Right lobe of liver (tissue), 4 donors: Measurements from ENCODE around the gene RTKN2.

Experiments used
- POLR2A ChIP-seq: fragments of 450-650 bp; IDR thresholded peaks from one replicate; pipeline ENCODE4 v1.6.1; 2017; ENCODE audit warnings: antibody characterized with exemption, mild to moderate bottlenecking
- TF ChIP-seq, protein P1 (sequence below), 4 donors: fragments of 200-600 bp in 3 of 4; fragments of 450-650 bp in 1 of 4; IDR thresholded peaks; one replicate each; pipeline versions ENCODE4 v1.5.1 to v1.8.0; 2016 to 2022; ENCODE audit warnings: antibody characterized with exemption in 4 of 4, mild to moderate bottlenecking in 2 of 4
- donor health status: DM: no; HTN: no; CAD: no.
- donor health status: DM: no; HTN: no; CAD: no.
- donor health status: DM: no; HTN: yes; CAD: no.

DNA sequence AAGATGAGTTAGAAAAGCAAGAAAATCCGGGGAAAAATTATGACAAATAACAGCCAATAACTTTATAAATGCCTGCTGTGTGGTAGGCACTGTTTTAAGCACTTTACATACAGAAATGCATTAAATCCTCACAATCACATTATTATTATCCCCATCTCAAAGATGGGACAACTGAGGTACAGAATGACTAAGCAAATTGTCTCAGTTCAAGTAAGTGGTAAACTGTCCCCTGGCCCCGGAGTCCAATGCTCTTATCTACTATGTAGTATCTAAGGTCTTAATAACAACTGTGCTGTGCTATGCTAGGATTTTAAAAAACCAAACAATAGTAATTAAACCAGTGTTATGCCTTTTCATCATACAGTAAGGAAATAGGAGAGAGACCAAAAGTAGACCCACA is 105.6 kb downstream of the RTKN2 start:
- TF ChIP-seq POLR2A, result no peak
- TF ChIP-seq, protein P1, sequence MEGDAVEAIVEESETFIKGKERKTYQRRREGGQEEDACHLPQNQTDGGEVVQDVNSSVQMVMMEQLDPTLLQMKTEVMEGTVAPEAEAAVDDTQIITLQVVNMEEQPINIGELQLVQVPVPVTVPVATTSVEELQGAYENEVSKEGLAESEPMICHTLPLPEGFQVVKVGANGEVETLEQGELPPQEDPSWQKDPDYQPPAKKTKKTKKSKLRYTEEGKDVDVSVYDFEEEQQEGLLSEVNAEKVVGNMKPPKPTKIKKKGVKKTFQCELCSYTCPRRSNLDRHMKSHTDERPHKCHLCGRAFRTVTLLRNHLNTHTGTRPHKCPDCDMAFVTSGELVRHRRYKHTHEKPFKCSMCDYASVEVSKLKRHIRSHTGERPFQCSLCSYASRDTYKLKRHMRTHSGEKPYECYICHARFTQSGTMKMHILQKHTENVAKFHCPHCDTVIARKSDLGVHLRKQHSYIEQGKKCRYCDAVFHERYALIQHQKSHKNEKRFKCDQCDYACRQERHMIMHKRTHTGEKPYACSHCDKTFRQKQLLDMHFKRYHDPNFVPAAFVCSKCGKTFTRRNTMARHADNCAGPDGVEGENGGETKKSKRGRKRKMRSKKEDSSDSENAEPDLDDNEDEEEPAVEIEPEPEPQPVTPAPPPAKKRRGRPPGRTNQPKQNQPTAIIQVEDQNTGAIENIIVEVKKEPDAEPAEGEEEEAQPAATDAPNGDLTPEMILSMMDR (IDR thresholded peaks at IDR 0.05), result no peak
